Body of pancreas (tissue), 4 donors: Measurements from ENCODE around the gene ELAVL1. TPM values are rescaled to one million over a fixed set of nuclear protein-coding genes. Genes with fewer than 3 reads are reported as not detected.
A peak's percentile ranks its signal among the peaks of the same experiment; 100 is the strongest.

Experiments
- ATAC-seq: fragments of 150-250 bp; one replicate; pipeline ENCODE4 v1.9.1; 2016
- DNase-seq, 4 donors: peaks; one replicate each; pipeline ENCODE4 v3.0.0-alpha.2; 2019
- H3K27ac ChIP-seq, 4 donors: fragments of 200-600 bp; sonication (generic); 1 replicate in 3 of 4; 2 replicates in 1 of 4; pipeline versions ENCODE4 v1.5.1 to v1.6.1; 2016 to 2019; ENCODE audit warnings: mild to moderate bottlenecking in 1 of 4, mixed read lengths in 1 of 4, moderate library complexity in 1 of 4
- H3K27me3 ChIP-seq, 2 donors: fragments of 200-600 bp; sonication (generic); one replicate each; pipeline ENCODE4 v1.6.0; 2016; ENCODE audit warnings: mild to moderate bottlenecking in 1 of 2
- H3K36me3 ChIP-seq, 2 donors: fragments of 200-600 bp; sonication (generic); replicated peaks in 1 of 2; 2 replicates each; pipeline ENCODE4 v1.5.1; 2016; ENCODE audit warnings: low read depth in 2 of 2; ENCODE audit not compliant: insufficient read depth in 1 of 2
- H3K4me1 ChIP-seq: fragments of 200-600 bp; sonication (generic); one replicate; pipeline ENCODE4 v1.6.0; 2016
- H3K4me3 ChIP-seq, 2 donors: fragments of 200-600 bp; sonication (generic); 1 replicate in 1 of 2; 2 replicates in 1 of 2; pipeline ENCODE4 v1.5.1; 2016 to 2019
- H3K9me3 ChIP-seq, 3 donors: fragments of 200-600 bp; sonication (generic); 1 replicate in 2 of 3; 2 replicates in 1 of 3; pipeline ENCODE4 v1.5.1; 2016
- POLR2A ChIP-seq, 3 donors: fragments of 450-650 bp; IDR thresholded peaks; one replicate each; pipeline ENCODE4 v1.6.1; 2016; ENCODE audit warnings: antibody characterized with exemption in 3 of 3, mild to moderate bottlenecking in 2 of 3
- WGBS, 2 donors: methylation state at CpG; one replicate each; pipeline ENCODE4 v1.1.5; 2017; 5-methylcytosine and 5-hydroxymethylcytosine counted together
- intact Hi-C: fragments of 100-400 bp; cut with DNase I; formaldehyde crosslinking; loops from one replicate; pipeline ENCODE4 v1.15.1; 2023
- total RNA-seq, 2 donors: library from RNA; depleted of rRNA; stranded (reverse); fragments of >200 nt; gene quantifications; one replicate each; pipeline ENCODE4 v1.1.0, GENCODE V29; 2016
- TF ChIP-seq, protein P1 (sequence below), 7 experiments: fragments of 450-650 bp in 4 of 7; fragments of 200-600 bp in 3 of 7; sonication (generic) in 3 of 7; IDR thresholded peaks; one replicate each; pipeline ENCODE4 v1.5.1; 2016 to 2019; ENCODE audit warnings: antibody characterized with exemption in 7 of 7

The ELAVL1 gene
- total RNA-seq, 2 donors from 2014 or later = 9.3 to 15.8 TPM

DNA sequence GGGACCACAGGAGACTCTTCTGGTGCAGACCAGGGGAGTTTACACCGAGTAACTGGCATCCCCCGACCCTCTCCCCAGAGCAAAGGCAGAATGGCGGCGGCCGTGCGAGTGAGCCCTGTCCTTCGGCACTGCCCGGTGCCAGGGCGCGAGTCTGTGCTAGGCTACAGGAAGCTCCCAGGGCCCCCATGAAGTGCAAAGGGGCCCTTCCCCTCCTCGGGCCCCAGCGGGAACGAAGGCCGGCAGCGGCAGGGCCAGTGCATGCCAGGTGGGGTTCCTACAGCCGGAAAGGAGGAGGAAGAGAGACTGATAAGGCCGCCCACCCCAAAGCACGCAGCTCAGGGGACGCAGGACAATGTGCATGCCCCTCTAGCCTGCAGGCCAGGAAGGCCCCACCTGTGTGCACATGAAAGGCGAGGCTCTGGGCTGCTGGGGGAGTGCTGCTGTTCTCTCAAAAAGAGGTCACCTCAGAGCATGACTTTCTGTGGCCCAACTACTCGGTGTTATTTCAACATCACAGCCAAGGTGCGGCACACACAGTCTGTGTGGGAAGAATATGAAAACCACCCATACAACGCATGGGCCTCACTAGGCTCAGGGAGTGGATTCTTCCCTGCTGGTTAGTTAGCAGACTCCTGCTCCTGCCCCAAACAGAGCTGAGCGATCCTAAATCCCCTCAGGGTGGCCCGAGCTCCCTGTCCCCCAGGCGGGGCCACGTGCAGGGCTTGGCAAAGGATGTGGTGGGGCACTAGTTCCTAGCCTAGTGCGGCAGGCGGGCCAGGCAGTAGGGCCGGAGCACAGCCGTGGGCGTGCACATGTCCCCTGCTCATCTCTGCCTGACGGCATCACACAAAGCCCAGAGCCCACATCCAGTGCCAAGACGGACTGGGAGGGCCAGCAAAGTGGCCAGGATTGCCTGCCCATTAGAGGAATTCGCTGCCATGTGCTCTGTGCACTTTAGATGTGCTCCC is 33.6 kb downstream of the ELAVL1 start:
- Histone ChIP-seq H3K4me3 (no peak overlapping the region), H3K27ac (no peak overlapping the region), H3K4me1 (no peaks in the 10 kb centered on the region), H3K36me3 (peaks cover 0 to 19% of the 10 kb centered on the region in 2 donors), H3K9me3 (no peaks in the 10 kb centered on the region), H3K27me3 (no peaks in the 10 kb centered on the region)
- ATAC-seq (no peak), DNase-seq (no peak)
- intact Hi-C loops = no loop called here
- TF ChIP-seq, protein P1, sequence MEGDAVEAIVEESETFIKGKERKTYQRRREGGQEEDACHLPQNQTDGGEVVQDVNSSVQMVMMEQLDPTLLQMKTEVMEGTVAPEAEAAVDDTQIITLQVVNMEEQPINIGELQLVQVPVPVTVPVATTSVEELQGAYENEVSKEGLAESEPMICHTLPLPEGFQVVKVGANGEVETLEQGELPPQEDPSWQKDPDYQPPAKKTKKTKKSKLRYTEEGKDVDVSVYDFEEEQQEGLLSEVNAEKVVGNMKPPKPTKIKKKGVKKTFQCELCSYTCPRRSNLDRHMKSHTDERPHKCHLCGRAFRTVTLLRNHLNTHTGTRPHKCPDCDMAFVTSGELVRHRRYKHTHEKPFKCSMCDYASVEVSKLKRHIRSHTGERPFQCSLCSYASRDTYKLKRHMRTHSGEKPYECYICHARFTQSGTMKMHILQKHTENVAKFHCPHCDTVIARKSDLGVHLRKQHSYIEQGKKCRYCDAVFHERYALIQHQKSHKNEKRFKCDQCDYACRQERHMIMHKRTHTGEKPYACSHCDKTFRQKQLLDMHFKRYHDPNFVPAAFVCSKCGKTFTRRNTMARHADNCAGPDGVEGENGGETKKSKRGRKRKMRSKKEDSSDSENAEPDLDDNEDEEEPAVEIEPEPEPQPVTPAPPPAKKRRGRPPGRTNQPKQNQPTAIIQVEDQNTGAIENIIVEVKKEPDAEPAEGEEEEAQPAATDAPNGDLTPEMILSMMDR (IDR thresholded peaks at IDR 0.05) = no peak
- no peak for TF ChIP-seq POLR2A (IDR thresholded peaks at IDR 0.05)
- 81 to 89% methylated on average over 8 to 35 of the region's 35 CpGs for WGBS, 2 donors

DNA sequence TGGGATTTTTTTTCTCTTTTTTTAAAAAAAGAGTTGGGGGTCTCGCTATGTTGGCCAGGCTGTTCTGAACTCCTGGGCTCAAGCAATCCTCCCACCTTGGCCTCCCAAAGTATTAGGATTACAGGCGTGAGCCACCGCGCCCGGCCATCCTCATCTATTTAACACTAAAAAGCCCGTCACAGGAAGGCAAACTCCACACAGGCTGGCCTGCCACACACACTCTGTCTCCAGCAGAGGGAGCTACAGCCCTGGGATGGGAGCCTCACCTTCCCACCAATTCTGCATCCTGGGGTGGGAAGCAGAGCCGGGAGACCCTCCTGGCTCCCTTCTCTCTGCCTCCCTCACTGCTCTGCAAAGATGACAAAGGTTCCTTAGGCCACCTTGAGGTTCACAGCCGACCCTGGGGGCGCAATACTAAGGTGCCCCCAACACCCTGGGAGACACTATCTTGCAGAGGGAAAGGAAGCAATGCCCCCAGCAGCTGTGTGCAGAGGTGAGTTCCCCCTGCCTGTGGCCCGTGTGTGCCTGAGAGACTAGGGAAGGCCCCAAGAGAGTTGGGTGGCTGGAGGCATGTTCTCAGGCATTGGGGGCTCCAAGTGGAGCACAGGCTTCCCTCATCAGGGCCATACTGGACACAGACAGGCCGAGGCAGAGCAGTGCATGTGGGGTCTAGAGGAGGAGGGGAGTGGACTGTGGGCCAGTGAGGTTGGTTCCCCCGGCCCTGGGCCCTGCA is 34.6 kb downstream of the ELAVL1 start:
- DNase-seq (peak in 2 of 4 donors; percentile 29 to 40), ATAC-seq (peak; percentile 39)
- 69 to 77% methylated on average over 10 to 12 of the region's 12 CpGs for WGBS, 2 donors

DNA sequence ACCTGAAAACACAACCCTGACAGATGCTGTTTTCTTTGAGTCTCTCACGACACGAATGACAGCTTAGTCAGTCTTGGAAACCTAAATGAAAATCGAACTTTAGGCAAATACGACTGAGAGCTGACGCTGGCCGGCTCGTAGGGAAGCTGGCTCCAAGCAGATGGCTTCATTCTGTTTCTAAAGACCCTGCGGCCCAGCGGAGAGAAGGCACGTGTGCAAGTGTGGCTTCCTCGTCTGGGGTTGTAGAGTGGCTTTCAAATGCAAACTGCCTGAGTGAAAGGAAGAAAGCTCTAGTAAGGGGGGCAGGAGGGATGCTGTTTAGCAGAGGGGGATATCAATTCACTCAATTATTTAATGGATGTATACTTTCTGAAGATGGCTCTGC is 35.9 kb downstream of the ELAVL1 start:
- Histone ChIP-seq H3K27me3 (no peaks in the 10 kb centered on the region), H3K4me3 (no peak overlapping the region), H3K4me1 (no peaks in the 10 kb centered on the region), H3K9me3 (no peaks in the 10 kb centered on the region), H3K36me3 (peaks cover 7 to 22% of the 10 kb centered on the region in 2 donors), H3K27ac (no peak overlapping the region)
- WGBS, 2 donors = 91% methylated on average over 11 of the region's 11 CpGs
- no peak for ATAC-seq
- intact Hi-C loops = loop anchor here (10.0 kb wide), 1 partner anchor 165 kb away; no protein-coding TSS in a partner anchor
- no peak for DNase-seq
- TF ChIP-seq, protein P1 (IDR thresholded peaks at IDR 0.05) = no peak
- TF ChIP-seq POLR2A (IDR thresholded peaks at IDR 0.05) = no peak

More for the DNA sequence above, 34.6 kb downstream of the ELAVL1 start:
- TF ChIP-seq, protein P1 (IDR thresholded peaks at IDR 0.05) = peak; percentile 21 to 60 (median 51)
- TF ChIP-seq POLR2A (IDR thresholded peaks at IDR 0.05) = no peak
- Histone ChIP-seq H3K4me3 (no peak overlapping the region), H3K4me1 (no peaks in the 10 kb centered on the region), H3K9me3 (no peaks in the 10 kb centered on the region), H3K27me3 (no peaks in the 10 kb centered on the region), H3K27ac (no peak overlapping the region), H3K36me3 (peaks cover 7 to 22% of the 10 kb centered on the region in 2 donors)
- intact Hi-C loops = no loop called here

DNA sequence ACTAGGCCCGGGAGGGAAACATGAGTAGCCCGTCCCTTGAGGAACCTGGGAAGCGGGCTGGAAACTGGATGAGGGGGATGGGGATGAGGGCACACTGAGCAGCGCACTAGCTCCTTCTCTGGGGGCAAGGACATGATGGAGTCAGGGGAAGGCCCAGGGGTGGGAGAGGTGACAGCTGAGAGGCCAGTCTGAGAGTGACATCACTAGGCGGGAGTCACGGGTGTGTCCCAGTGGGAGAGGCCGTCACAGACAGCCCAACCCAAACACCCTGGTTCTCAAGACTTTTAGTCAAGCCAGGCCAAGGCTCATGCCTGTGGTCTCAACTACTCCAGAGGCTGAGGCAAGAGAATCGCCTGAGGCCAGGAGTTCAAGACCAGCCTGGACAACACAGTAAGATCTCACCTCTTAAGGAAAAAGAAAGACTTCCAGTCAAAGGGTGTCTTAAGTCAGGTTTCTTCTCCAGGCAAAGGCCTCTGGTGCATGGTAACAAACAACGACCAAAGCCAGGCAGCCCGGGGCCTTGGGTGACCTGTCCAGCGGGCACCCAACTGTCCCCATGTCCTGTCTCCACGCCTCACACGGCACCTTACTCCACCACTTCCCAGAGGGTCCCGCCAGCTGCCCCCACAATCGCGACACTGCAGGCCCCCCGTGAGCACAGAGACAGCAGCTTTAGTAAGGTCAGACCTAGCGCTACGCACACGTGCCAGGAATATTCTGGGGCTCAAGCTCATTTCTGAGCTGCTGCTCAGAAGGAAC is 36.5 kb downstream of the ELAVL1 start:
- Histone ChIP-seq H3K27me3 (no peaks in the 10 kb centered on the region), H3K9me3 (no peaks in the 10 kb centered on the region), H3K27ac (no peak overlapping the region), H3K4me3 (no peak overlapping the region), H3K4me1 (no peaks in the 10 kb centered on the region), H3K36me3 (peaks cover 7 to 24% of the 10 kb centered on the region in 2 donors)
- TF ChIP-seq, protein P1 (IDR thresholded peaks at IDR 0.05) = no peak
- TF ChIP-seq POLR2A (IDR thresholded peaks at IDR 0.05) = no peak
- ATAC-seq = no peak
- WGBS, 2 donors = 91 to 95% methylated on average over 15 to 19 of the region's 20 CpGs
- DNase-seq = no peak
- intact Hi-C loops = loop anchor here (10.0 kb wide), 1 partner anchor 166 kb away; no protein-coding TSS in a partner anchor
